ENCODE results near the gene AJAP1. TPM values are rescaled to one million over a fixed set of nuclear protein-coding genes. Genes with fewer than 3 reads are reported as not detected.

The AJAP1 gene
- total RNA-seq, 3 donors from 2014 or later: 0.09 to 1.1 (median 0.17) TPM

DNA sequence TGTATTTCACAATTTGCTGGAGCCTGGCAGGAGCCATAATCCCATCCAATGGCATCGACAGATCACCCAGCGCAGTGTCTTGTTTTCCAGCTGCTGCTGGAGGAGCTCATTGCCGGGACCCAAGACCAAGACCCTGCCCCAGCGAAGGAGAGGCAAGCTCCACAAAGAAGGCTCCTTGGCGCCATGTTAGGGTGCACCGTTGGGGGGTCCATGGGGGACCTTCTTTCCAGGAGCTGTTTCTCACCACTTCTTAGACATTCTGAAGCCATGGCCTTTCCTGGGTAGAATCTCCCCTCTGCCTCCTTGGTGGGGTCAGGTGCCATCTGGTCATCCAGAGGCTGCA, 31.1 kb downstream of the AJAP1 start:
- Histone ChIP-seq H3K4me1 (ENCODE audit: low read depth) (no peaks in the 10 kb centered on the region), H3K4me3 (no peak overlapping the region), H3K36me3 (ENCODE audit: low read depth) (no peaks in the 10 kb centered on the region), H3K9me3 (peaks cover 2% of the 10 kb centered on the region)
- DNase-seq: no peak
- TF ChIP-seq, protein P1, sequence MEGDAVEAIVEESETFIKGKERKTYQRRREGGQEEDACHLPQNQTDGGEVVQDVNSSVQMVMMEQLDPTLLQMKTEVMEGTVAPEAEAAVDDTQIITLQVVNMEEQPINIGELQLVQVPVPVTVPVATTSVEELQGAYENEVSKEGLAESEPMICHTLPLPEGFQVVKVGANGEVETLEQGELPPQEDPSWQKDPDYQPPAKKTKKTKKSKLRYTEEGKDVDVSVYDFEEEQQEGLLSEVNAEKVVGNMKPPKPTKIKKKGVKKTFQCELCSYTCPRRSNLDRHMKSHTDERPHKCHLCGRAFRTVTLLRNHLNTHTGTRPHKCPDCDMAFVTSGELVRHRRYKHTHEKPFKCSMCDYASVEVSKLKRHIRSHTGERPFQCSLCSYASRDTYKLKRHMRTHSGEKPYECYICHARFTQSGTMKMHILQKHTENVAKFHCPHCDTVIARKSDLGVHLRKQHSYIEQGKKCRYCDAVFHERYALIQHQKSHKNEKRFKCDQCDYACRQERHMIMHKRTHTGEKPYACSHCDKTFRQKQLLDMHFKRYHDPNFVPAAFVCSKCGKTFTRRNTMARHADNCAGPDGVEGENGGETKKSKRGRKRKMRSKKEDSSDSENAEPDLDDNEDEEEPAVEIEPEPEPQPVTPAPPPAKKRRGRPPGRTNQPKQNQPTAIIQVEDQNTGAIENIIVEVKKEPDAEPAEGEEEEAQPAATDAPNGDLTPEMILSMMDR (IDR thresholded peaks at IDR 0.05): no peak
- intact Hi-C loops (cut with DNase I, micrococcal nuclease): no loop called here
- ATAC-seq: no peak

DNA sequence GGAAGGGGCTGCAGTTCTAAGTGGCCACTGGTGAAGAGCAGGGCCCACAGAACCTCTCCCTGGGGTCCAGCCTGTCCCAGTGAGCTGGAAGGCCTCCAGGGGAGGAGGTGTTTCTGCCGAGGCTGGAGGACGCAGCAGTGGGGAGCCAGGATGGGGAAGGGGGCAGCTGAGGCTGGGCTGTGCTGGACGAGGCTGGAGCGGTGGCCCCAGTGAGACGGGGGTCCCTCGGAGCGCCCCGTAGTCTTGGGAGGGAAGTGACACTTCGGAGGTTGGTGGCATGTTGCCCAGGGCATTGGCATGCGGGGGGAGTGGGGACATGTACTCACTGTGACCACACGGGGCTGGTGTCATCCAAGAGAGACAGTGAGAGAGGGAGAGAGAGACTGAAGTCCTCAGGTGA, 33.5 kb downstream of the AJAP1 start:
- intact Hi-C loops (cut with DNase I, micrococcal nuclease): no loop called here
- Histone ChIP-seq H3K4me3 (no peak overlapping the region), H3K4me1 (ENCODE audit: low read depth) (no peaks in the 10 kb centered on the region), H3K36me3 (ENCODE audit: low read depth) (no peaks in the 10 kb centered on the region), H3K9me3 (no peaks in the 10 kb centered on the region)
- no peak for DNase-seq
- TF ChIP-seq, protein P1 (IDR thresholded peaks at IDR 0.05): no peak
- ATAC-seq: no peak

DNA sequence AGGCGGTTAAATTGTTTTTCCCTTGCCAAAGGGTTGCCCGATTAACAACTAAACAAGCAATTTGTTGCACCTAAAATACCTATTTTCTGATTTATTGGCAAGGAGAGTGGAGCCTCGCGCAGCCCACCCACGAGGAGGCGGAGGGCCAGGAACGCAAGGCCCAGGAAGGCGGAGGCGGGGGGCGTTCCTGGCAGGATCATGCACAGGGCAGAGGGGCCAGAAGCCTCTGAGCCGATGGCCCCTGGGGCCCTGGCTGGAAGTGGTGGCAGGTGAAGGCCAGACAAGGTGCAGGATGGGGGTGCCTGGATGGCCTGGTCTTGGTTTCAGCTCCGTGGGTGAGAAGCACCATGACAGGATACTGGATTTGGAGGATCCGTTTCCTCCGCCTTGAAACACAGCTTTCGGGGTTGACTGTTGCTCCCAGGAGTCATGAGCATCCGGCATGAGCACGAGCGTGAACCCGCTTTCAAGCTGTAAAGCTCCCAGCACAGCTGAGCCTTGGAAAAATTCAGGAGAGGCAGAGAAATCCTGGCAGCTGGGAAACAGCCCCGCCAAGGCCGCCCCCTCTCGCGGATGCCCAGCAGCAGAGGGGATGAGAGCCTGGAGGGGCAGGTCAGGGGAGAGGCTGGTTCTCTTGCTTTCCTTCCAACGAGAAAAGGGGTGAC, 35.0 kb downstream of the AJAP1 start:
- Histone ChIP-seq H3K4me1 (ENCODE audit: low read depth) (no peaks in the 10 kb centered on the region), H3K4me3 (no peak overlapping the region), H3K36me3 (ENCODE audit: low read depth) (no peaks in the 10 kb centered on the region), H3K9me3 (no peaks in the 10 kb centered on the region)
- intact Hi-C loops (cut with DNase I, micrococcal nuclease): no loop called here
- DNase-seq: no peak
- no peak for ATAC-seq
- TF ChIP-seq, protein P1 (IDR thresholded peaks at IDR 0.05): no peak

DNA sequence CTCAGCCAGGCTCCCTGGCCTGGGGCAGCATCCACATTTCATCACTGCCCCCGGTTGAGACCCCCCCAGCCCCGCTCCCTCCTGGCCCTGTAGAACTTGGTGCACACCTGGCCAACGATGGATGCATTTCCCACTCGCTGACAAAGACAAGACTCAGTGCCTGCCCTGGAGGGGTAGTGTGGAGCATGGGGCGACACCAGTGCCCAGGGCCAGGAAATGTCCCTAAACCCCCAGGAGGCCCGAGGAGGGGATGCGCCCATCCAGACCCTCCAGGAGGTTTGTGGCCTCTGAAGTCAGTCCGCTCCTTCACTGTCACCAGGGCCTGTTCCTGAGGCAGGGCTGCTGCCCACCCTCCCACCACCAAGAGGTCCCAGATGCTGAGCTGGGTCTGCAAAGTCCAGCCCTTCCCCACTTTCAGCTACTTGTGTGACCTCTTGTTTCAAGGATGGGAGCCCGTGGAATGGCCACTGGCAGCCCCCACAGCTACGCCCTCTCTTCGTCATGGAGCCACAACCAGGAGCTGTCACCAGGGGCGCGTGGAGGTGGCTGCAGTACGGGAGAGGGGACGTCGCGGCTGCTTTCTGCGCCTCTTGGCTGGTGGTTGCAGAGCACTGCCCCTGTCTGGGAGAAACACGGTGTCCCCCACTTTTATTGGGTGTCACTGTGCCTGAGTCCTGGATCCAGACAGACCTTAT, 35.7 kb downstream of the AJAP1 start:
- no peak for DNase-seq
- no peak for ATAC-seq
- H3K36me3 ChIP-seq (ENCODE audit: low read depth): no peaks in the 10 kb centered on the region
- TF ChIP-seq, protein P1 (IDR thresholded peaks at IDR 0.05): no peak
- intact Hi-C loops (cut with DNase I, micrococcal nuclease): no loop called here
- no peaks in the 10 kb centered on the region for H3K9me3 ChIP-seq
- H3K4me1 ChIP-seq (ENCODE audit: low read depth): no peaks in the 10 kb centered on the region
- H3K4me3 ChIP-seq: no peak overlapping the region

DNA sequence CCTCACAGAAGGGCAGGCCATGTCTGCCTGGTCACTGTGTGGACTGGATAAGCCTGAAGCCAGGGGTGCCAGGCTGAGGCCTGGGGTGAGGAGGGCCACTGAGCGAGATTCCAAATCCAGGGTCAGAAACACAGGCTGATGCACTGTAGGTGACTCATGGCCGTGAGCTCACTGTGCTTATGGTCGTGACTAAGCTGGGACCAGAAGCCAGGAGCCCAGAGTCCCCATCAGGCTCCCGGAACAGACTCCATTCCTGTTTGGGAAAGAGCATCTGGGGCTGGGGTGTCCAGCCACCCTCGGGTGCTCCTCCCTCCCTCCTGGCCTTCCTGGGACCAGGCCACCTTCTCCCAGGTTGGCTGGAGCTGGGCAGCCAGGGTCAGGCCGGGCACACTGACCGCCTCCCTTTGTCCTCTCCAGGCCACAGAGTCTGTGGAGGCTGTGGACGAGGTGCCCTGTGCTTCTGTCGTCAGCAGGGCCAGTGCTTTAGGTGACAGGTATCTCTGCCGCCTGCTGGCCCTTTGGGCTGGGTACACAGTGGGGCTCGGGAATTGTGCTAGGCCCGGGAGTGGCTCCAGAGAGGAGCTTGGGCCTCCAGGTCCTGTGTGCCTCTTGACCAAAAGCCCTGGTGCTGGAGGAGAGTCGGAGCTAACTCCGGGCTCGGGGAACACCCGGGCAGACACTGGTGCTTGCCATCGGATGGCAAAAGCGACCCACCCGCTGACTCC, 36.7 kb downstream of the AJAP1 start:
- no peaks in the 10 kb centered on the region for H3K9me3 ChIP-seq
- DNase-seq: no peak
- TF ChIP-seq, protein P1 (IDR thresholded peaks at IDR 0.05): no peak
- H3K4me1 ChIP-seq (ENCODE audit: low read depth): no peaks in the 10 kb centered on the region
- no peak for ATAC-seq
- no peak overlapping the region for H3K4me3 ChIP-seq
- no peaks in the 10 kb centered on the region for H3K36me3 ChIP-seq (ENCODE audit: low read depth)
- intact Hi-C loops (cut with DNase I, micrococcal nuclease): no loop called here
